SU-DHL-6 (cell line): ENCODE measurements around the gene DNAH12.

Experiments
- EZH2phosphoT487 ChIP-seq: fragments of 200-600 bp; sonication (generic), shearing (Covaris generic); conservative IDR thresholded peaks from 2 replicates; pipeline ENCODE4 v1.6.1; 2018; ENCODE audit warnings: mild to moderate bottlenecking, antibody characterized with exemption, low read length, moderate library complexity, mixed read lengths
- TF ChIP-seq, protein P1 (sequence below): fragments of 200-600 bp; sonication (generic); IDR thresholded peaks from one replicate; pipeline ENCODE4 v1.5.1; 2017; ENCODE audit warnings: antibody characterized with exemption, mild to moderate bottlenecking, low read length, moderate library complexity; ENCODE audit not compliant: insufficient read depth, poor library complexity, severe bottlenecking

DNA sequence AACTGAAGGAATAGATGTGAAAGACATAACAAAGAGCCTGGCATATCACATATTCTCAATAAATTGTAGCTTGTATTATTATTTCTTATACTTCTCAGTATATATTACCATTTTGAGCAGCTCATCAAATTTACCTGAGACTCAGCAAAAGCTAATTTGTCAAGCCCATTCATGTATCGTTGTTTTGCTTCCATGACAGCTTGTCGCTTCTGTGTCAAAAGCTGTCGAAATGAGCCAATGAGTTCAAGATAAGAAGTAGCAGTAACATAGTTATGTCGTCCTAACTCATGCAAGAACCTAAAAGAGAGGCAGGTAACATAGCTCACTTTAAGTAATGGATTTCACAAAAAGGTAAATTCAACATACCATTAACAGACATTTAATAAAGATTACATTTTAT lies 157.8 kb downstream of the DNAH12 start:
- TF ChIP-seq, protein P1, sequence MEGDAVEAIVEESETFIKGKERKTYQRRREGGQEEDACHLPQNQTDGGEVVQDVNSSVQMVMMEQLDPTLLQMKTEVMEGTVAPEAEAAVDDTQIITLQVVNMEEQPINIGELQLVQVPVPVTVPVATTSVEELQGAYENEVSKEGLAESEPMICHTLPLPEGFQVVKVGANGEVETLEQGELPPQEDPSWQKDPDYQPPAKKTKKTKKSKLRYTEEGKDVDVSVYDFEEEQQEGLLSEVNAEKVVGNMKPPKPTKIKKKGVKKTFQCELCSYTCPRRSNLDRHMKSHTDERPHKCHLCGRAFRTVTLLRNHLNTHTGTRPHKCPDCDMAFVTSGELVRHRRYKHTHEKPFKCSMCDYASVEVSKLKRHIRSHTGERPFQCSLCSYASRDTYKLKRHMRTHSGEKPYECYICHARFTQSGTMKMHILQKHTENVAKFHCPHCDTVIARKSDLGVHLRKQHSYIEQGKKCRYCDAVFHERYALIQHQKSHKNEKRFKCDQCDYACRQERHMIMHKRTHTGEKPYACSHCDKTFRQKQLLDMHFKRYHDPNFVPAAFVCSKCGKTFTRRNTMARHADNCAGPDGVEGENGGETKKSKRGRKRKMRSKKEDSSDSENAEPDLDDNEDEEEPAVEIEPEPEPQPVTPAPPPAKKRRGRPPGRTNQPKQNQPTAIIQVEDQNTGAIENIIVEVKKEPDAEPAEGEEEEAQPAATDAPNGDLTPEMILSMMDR: no peak
- TF ChIP-seq EZH2phosphoT487: no peak
